B cell (primary cell): ENCODE results near the gene PRKD2. TPM values are rescaled to one million over a fixed set of nuclear protein-coding genes. Genes with fewer than 3 reads are reported as not detected.

ENCODE experiments used
- ATAC-seq: fragments of 200-7000 bp; cut with Tn5 transposase; one replicate; pipeline ENCODE4 v1.10.0; 2021; ENCODE audit warnings: low read depth, mild to moderate bottlenecking, moderate number of reproducible peaks, moderate library complexity
- CTCF ChIA-PET: fragments of 350-600 bp; sonication (Branson Sonifier 250); formaldehyde crosslinking; loops from one replicate; lab custom pipeline; 2021; ENCODE audit warnings: antibody characterized with exemption, inconsistent platforms; lab: Charles Lee
- POLR2A ChIA-PET: fragments of 350-600 bp; sonication (Branson Sonifier 250); formaldehyde crosslinking; loops from one replicate; lab custom pipeline; 2021; ENCODE audit warnings: antibody characterized with exemption; lab: Charles Lee
- DNase-seq: peaks from one replicate; pipeline ENCODE4 v3.0.0; 2013
- H2AFZ ChIP-seq: 2 replicates; pipeline ENCODE4 v1.6.1; 2012; ENCODE audit warnings: mild to moderate bottlenecking, low read depth, low read length; ENCODE audit not compliant: insufficient read depth, poor library complexity, severe bottlenecking
- H3K27ac ChIP-seq, 2 donors: 1 replicate in 1 of 2; 2 replicates in 1 of 2; pipeline ENCODE4 v1.5.1; 2012 to 2013; ENCODE audit warnings: low read length in 2 of 2, mild to moderate bottlenecking in 2 of 2, moderate library complexity in 1 of 2
- H3K27me3 ChIP-seq, 4 experiments: fragments of 200-600 bp in 1 of 4; sonication (generic) in 1 of 4; replicated peaks in 1 of 4; 1 replicate in 2 of 4; 2 replicates in 2 of 4; pipeline versions ENCODE4 v1.6.1 to v1.7.0; 2013 to 2016; ENCODE audit warnings: low read length in 3 of 4, mild to moderate bottlenecking in 2 of 4, mixed read lengths in 1 of 4, moderate library complexity in 1 of 4; ENCODE audit not compliant: insufficient read depth in 4 of 4, control insufficient read depth in 3 of 4; ENCODE audit errors: control extremely low read depth in 1 of 4
- H3K36me3 ChIP-seq, 2 experiments: replicated peaks in 1 of 2; 1 replicate in 1 of 2; 2 replicates in 1 of 2; pipeline versions ENCODE4 v1.6.1 to v1.7.1; 2013; ENCODE audit warnings: low read length in 1 of 2; ENCODE audit not compliant: insufficient read depth in 2 of 2, control insufficient read depth in 1 of 2; ENCODE audit errors: control extremely low read depth in 1 of 2, extremely low read depth in 1 of 2
- H3K4me1 ChIP-seq, 2 donors: fragments of 200-600 bp in 1 of 2; sonication (generic) in 1 of 2; 1 replicate in 1 of 2; 2 replicates in 1 of 2; pipeline versions ENCODE4 v1.5.1 to v1.6.1; 2013 to 2017; ENCODE audit warnings: low read length in 2 of 2; ENCODE audit not compliant: control insufficient read depth in 2 of 2, insufficient read depth in 2 of 2
- H3K4me2 ChIP-seq: replicated peaks from 2 replicates; pipeline ENCODE3; 2012; ENCODE audit warnings: mild to moderate bottlenecking, low read depth, low read length; ENCODE audit not compliant: poor library complexity, severe bottlenecking
- H3K4me3 ChIP-seq, 5 experiments: fragments of 200-600 bp in 1 of 5; sonication (generic) in 1 of 5; 1 replicate in 3 of 5; 2 replicates in 2 of 5; pipeline versions ENCODE4 v1.5.1 to v1.7.0; 2011 to 2016; ENCODE audit warnings: low read length in 4 of 5, mild to moderate bottlenecking in 4 of 5, low read depth in 2 of 5, control low read depth in 1 of 5, moderate library complexity in 1 of 5; ENCODE audit not compliant: insufficient read depth in 1 of 5; ENCODE audit errors: control extremely low read depth in 1 of 5, extremely low read depth in 1 of 5
- H3K79me2 ChIP-seq: fragments of 200-600 bp; sonication (generic); one replicate; pipeline ENCODE4 v1.6.0; 2016; ENCODE audit warnings: low read length; ENCODE audit not compliant: control insufficient read depth, insufficient read depth
- H3K9ac ChIP-seq: fragments of 200-600 bp; sonication (generic); 2 replicates; pipeline ENCODE4 v1.6.1; 2017; ENCODE audit warnings: mild to moderate bottlenecking, low read length, moderate library complexity
- H3K9me3 ChIP-seq, 3 donors: one replicate each; pipeline versions ENCODE4 v1.6.1 to v1.7.1; 2013; ENCODE audit warnings: low read length in 2 of 3; ENCODE audit not compliant: control insufficient read depth in 2 of 3, insufficient read depth in 1 of 3; ENCODE audit errors: control extremely low read depth in 1 of 3
- H4K20me1 ChIP-seq: 2 replicates; pipeline ENCODE4 v1.6.0; 2012; ENCODE audit warnings: mild to moderate bottlenecking, low read length; ENCODE audit not compliant: insufficient read depth, control insufficient read depth, poor library complexity, severe bottlenecking
- H3K27ac Mint-ChIP-seq: one replicate; pipeline ENCODE4 v1.8.0; 2021; ENCODE audit warnings: mixed read lengths
- H3K27me3 Mint-ChIP-seq: one replicate; pipeline ENCODE4 v1.8.0; 2021; ENCODE audit warnings: mixed read lengths
- H3K4me1 Mint-ChIP-seq: one replicate; pipeline ENCODE4 v1.8.0; 2021; ENCODE audit warnings: mixed read lengths
- H3K4me3 Mint-ChIP-seq: one replicate; pipeline ENCODE4 v1.8.0; 2021; ENCODE audit warnings: mixed read lengths
- H3K9me3 Mint-ChIP-seq: one replicate; pipeline ENCODE4 v1.8.0; 2022; ENCODE audit warnings: mixed read lengths; ENCODE audit not compliant: insufficient read depth
- EZH2 ChIP-seq: IDR thresholded peaks from 2 replicates; pipeline ENCODE4 v1.6.1; 2012; ENCODE audit warnings: borderline replicate concordance, low read depth, mild to moderate bottlenecking, moderate library complexity, low read length; ENCODE audit not compliant: insufficient read depth, poor library complexity, severe bottlenecking
- WGBS: methylation state at CpG from one replicate; pipeline ENCODE4 v1.1.5; 2013; ENCODE audit warnings: missing lambda C conversion rate; ENCODE audit not compliant: insufficient coverage; 5-methylcytosine and 5-hydroxymethylcytosine counted together
- intact Hi-C: fragments of 100-400 bp; cut with micrococcal nuclease; formaldehyde crosslinking; loops from one replicate; pipeline ENCODE4 v1.10.0; 2022
- polyA plus RNA-seq: library from polyadenylated mRNA; depleted of rRNA; stranded (reverse); fragments of >200 nt; gene quantifications from 2 replicates; pipeline ENCODE4 v1.2.3, GENCODE V29; 2012
- total RNA-seq, 2 donors: library from RNA; stranded (reverse); fragments of 120-200 nt in 1 of 2; gene quantifications; 1 replicate in 1 of 2; 2 replicates in 1 of 2; pipeline versions ENCODE4 v1.2.3 to v1.2.4, GENCODE V29; 2013 to 2022
- TF ChIP-seq, protein P1 (sequence below): fragments of 200-600 bp; IDR thresholded peaks from one replicate; pipeline ENCODE4 v1.8.0; 2022; ENCODE audit warnings: antibody characterized with exemption, mild to moderate bottlenecking

The PRKD2 gene
- total and polyA plus RNA-seq, 2 donors (not counting 1 experiment from before 2014, with no cell fraction given), result 192 to 208 TPM

DNA sequence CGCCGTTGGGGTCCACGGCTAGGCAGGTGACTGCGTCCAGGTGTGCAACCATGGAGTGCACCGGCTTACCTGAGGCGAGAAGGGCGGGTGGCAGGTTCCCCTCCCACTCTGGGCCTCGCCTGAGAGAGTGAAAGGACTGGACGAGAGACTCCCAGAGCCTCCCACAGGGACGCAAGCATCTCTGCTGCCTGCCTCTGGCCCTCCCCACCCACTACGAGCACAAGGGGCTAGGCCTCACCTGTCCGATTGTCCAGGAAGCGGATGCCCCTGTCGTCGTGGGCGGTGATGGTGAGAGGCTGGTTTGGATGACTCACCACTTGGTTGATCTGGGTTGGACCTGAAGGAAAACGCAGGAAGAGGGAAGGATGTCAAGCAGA lies 5.1 kb upstream of the PRKD2 start:
- no peaks in the 10 kb centered on the region for H3K27me3 Mint-ChIP-seq
- Histone ChIP-seq H3K79me2 (peaks cover 57% of the 10 kb centered on the region), H2AFZ (peak overlapping the region; percentile 40), H4K20me1 (peaks cover 4% of the 10 kb centered on the region), H3K9ac (peak overlapping the region; percentile 37), H3K4me3 (peak overlapping the region in 1 of 5 experiments; percentile 37), H3K4me2 (peak overlapping the region; percentile 94), H3K27me3 (no peaks in the 10 kb centered on the region), H3K9me3 (no peaks in the 10 kb centered on the region), H3K4me1 (peaks cover 61 to 65% of the 10 kb centered on the region in 2 donors), H3K27ac (peak overlapping the region in 1 of 2 donors; percentile 61), H3K36me3 (peaks cover 0 to 64% of the 10 kb centered on the region in 2 experiments)
- H3K4me3 Mint-ChIP-seq, result peak overlapping the region; percentile 50
- POLR2A ChIA-PET, result no interaction called here
- H3K4me1 Mint-ChIP-seq, result peaks cover 63% of the 10 kb centered on the region
- DNase-seq (no peak), ATAC-seq (no peak)
- H3K27ac Mint-ChIP-seq, result peak overlapping the region; percentile 76
- CTCF ChIA-PET, result interaction anchor here (1.2 to 14.9 kb wide), 2 partner anchors 12 to 19 kb away, joined by 3 to 353 read pairs; no protein-coding TSS in a partner anchor
- no peaks in the 10 kb centered on the region for H3K9me3 Mint-ChIP-seq
- no peak for TF ChIP-seq EZH2
- TF ChIP-seq, protein P1, sequence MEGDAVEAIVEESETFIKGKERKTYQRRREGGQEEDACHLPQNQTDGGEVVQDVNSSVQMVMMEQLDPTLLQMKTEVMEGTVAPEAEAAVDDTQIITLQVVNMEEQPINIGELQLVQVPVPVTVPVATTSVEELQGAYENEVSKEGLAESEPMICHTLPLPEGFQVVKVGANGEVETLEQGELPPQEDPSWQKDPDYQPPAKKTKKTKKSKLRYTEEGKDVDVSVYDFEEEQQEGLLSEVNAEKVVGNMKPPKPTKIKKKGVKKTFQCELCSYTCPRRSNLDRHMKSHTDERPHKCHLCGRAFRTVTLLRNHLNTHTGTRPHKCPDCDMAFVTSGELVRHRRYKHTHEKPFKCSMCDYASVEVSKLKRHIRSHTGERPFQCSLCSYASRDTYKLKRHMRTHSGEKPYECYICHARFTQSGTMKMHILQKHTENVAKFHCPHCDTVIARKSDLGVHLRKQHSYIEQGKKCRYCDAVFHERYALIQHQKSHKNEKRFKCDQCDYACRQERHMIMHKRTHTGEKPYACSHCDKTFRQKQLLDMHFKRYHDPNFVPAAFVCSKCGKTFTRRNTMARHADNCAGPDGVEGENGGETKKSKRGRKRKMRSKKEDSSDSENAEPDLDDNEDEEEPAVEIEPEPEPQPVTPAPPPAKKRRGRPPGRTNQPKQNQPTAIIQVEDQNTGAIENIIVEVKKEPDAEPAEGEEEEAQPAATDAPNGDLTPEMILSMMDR, result no peak
- WGBS, result 79% methylated on average over 12 of the region's 17 CpGs
- intact Hi-C loops, result no loop called here

GRCh38 chr19:46721269-46722003 lies 4.5 kb upstream of the PRKD2 start:
- ChIA-PET CTCF (interaction anchor here (0.6 to 14.9 kb wide), 2 partner anchors 18 to 835 kb away, joined by 3 to 353 read pairs; partner anchors contain the start of gene IRF2BP1), POLR2A (no interaction called here)
- DNase-seq (no peak), ATAC-seq (no peak)
- Mint-ChIP-seq H3K27me3 (no peaks in the 10 kb centered on the region), H3K4me3 (peak overlapping the region; percentile 32), H3K4me1 (peaks cover 61% of the 10 kb centered on the region), H3K9me3 (no peaks in the 10 kb centered on the region), H3K27ac (peak overlapping the region; percentile 95)
- Histone ChIP-seq H2AFZ (no peak overlapping the region), H3K79me2 (peaks cover 57% of the 10 kb centered on the region), H3K4me2 (peak overlapping the region; percentile 94), H3K27me3 (no peaks in the 10 kb centered on the region), H3K9me3 (no peaks in the 10 kb centered on the region), H4K20me1 (peaks cover 3% of the 10 kb centered on the region), H3K36me3 (peaks cover 0 to 58% of the 10 kb centered on the region in 2 experiments), H3K27ac (peak overlapping the region; percentile 12 to 61), H3K4me3 (no peak overlapping the region), H3K4me1 (peaks cover 61 to 65% of the 10 kb centered on the region in 2 donors), H3K9ac (no peak overlapping the region)
- 92% methylated on average over 16 of the region's 16 CpGs for WGBS
- no peak for TF ChIP-seq EZH2
- TF ChIP-seq, protein P1, result no peak
- intact Hi-C loops, result no loop called here
